OCI-LY1 (cell line): Measurements from ENCODE around the gene SH3BGRL2.

Experiments used
- H2AFZ ChIP-seq: fragments of 200-600 bp; sonication (generic), shearing (Covaris generic); 2 replicates; pipeline ENCODE4 v1.6.0; 2014; ENCODE audit warnings: antibody characterized with exemption, mild to moderate bottlenecking, low read length
- H3F3A ChIP-seq: fragments of 200-600 bp; sonication (generic), shearing (Covaris generic); 2 replicates; pipeline ENCODE4 v1.6.0; 2014; ENCODE audit warnings: mild to moderate bottlenecking, antibody characterized with exemption, low read length, moderate library complexity; ENCODE audit not compliant: insufficient read depth
- H3K27ac ChIP-seq: fragments of 200-600 bp; sonication (generic); 2 replicates; pipeline ENCODE4 v1.5.1; 2014; ENCODE audit warnings: low read length, mixed run types, mild to moderate bottlenecking, low read depth; ENCODE audit not compliant: poor library complexity, severe bottlenecking
- H3K27me3 ChIP-seq: fragments of 200-600 bp; sonication (generic); 2 replicates; pipeline ENCODE4 v1.6.0; 2014; ENCODE audit warnings: antibody characterized with exemption, mild to moderate bottlenecking, low read length, moderate library complexity; ENCODE audit not compliant: insufficient read depth
- H3K36me3 ChIP-seq: fragments of 200-600 bp; sonication (generic); 2 replicates; pipeline ENCODE4 v1.6.1; 2014; ENCODE audit warnings: mild to moderate bottlenecking, antibody characterized with exemption, low read length, moderate library complexity, mixed read lengths; ENCODE audit not compliant: insufficient read depth
- H3K4me1 ChIP-seq: fragments of 200-600 bp; sonication (generic); 2 replicates; pipeline ENCODE4 v1.5.1; 2014; ENCODE audit warnings: mild to moderate bottlenecking, low read length, moderate library complexity; ENCODE audit not compliant: insufficient read depth, severe bottlenecking
- H3K4me2 ChIP-seq: fragments of 200-600 bp; sonication (generic), shearing (Covaris generic); 2 replicates; pipeline ENCODE4 v1.6.1; 2014; ENCODE audit warnings: low read length
- H3K4me3 ChIP-seq: fragments of 200-600 bp; sonication (generic); 2 replicates; pipeline ENCODE4 v1.5.1; 2014; ENCODE audit warnings: low read length, low read depth, mild to moderate bottlenecking, mixed read lengths; ENCODE audit not compliant: poor library complexity, severe bottlenecking
- H3K79me2 ChIP-seq: fragments of 200-600 bp; shearing (Covaris generic); 2 replicates; pipeline ENCODE4 v1.6.1; 2016; ENCODE audit warnings: mixed run types, low read length, mixed read lengths; ENCODE audit not compliant: insufficient read depth
- H3K9ac ChIP-seq: fragments of 200-600 bp; sonication (generic), shearing (Covaris generic); 2 replicates; pipeline ENCODE4 v1.6.1; 2014; ENCODE audit warnings: mild to moderate bottlenecking, low read length, mixed read lengths
- H3K9me2 ChIP-seq: fragments of 200-600 bp; sonication (generic), shearing (Covaris generic); 2 replicates; pipeline ENCODE4 v1.6.1; 2014; ENCODE audit warnings: low read depth, mild to moderate bottlenecking, low read length, mixed read lengths
- H3K9me3 ChIP-seq: fragments of 200-600 bp; shearing (Covaris generic); 2 replicates; pipeline ENCODE4 v1.6.1; 2014; ENCODE audit warnings: low read length, mixed read lengths
- H4K20me1 ChIP-seq: fragments of 200-600 bp; sonication (generic), shearing (Covaris generic); 2 replicates; pipeline ENCODE4 v1.6.0; 2016; ENCODE audit warnings: mild to moderate bottlenecking, low read length; ENCODE audit not compliant: insufficient read depth
- EZH2 ChIP-seq: fragments of 200-600 bp; sonication (generic), shearing (Covaris generic); IDR thresholded peaks from 2 replicates; pipeline ENCODE4 v1.8.0; 2017; ENCODE audit warnings: borderline replicate concordance, mixed run types, mild to moderate bottlenecking, antibody characterized with exemption, low read length, moderate library complexity, mixed read lengths
- TF ChIP-seq, protein P1 (sequence below): fragments of 200-600 bp; sonication (generic), shearing (Covaris generic); IDR thresholded peaks from 2 replicates; pipeline ENCODE4 v1.5.1; 2017; ENCODE audit warnings: mild to moderate bottlenecking, antibody characterized with exemption, low read length, moderate library complexity, mixed read lengths

Gene SH3BGRL2

DNA sequence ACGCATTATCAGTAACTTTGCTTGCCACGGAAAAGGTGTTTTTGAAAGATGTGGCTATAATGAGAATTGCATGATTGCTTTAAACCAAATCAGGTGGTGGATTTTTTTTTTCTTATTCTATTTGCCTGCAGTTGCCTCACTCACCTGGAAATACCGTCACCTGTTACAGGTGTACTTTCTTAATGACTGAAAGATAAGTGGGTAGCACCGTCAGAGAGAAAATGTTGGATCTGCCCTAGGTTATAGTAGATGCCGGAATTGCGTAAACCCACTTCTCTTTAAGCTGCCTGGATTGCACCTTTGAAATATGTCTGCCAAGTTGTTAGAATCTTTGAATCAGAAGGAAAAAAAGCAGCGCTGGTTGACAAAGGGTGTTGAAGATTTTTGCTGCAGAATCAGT is 68.5 kb downstream of the SH3BGRL2 start:
- no peak overlapping the region for H3K4me2 ChIP-seq
- H3K79me2 ChIP-seq: no peaks in the 10 kb centered on the region
- H4K20me1 ChIP-seq: no peaks in the 10 kb centered on the region
- no peak overlapping the region for H3K9ac ChIP-seq
- no peaks in the 10 kb centered on the region for H3F3A ChIP-seq
- no peaks in the 10 kb centered on the region for H3K36me3 ChIP-seq
- no peaks in the 10 kb centered on the region for H3K9me3 ChIP-seq
- no peaks in the 10 kb centered on the region for H3K4me1 ChIP-seq
- H2AFZ ChIP-seq: no peak overlapping the region
- H3K27ac ChIP-seq: no peak overlapping the region
- H3K27me3 ChIP-seq: no peaks in the 10 kb centered on the region
- TF ChIP-seq EZH2: no peak
- TF ChIP-seq, protein P1, sequence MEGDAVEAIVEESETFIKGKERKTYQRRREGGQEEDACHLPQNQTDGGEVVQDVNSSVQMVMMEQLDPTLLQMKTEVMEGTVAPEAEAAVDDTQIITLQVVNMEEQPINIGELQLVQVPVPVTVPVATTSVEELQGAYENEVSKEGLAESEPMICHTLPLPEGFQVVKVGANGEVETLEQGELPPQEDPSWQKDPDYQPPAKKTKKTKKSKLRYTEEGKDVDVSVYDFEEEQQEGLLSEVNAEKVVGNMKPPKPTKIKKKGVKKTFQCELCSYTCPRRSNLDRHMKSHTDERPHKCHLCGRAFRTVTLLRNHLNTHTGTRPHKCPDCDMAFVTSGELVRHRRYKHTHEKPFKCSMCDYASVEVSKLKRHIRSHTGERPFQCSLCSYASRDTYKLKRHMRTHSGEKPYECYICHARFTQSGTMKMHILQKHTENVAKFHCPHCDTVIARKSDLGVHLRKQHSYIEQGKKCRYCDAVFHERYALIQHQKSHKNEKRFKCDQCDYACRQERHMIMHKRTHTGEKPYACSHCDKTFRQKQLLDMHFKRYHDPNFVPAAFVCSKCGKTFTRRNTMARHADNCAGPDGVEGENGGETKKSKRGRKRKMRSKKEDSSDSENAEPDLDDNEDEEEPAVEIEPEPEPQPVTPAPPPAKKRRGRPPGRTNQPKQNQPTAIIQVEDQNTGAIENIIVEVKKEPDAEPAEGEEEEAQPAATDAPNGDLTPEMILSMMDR: no peak
- H3K4me3 ChIP-seq: no peak overlapping the region
- no peaks in the 10 kb centered on the region for H3K9me2 ChIP-seq

DNA sequence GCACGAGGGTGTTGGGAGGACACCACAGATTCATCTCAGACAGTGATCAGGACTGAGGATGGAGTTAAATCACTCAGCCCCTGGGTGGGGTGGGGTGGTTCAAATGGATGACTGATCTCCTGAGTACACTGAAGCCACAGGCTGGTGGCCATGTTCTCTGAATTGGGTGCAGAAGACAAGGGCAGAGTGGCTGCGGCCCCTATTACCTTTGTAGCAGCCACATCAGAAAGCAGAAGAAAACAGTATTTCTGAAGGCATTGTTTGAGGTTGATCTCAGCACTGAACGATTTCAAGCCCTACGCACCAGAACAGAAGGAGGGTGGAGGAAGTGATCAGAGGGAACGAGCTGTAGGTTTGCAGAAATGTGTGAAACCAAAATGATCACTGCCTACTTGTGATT is 71.6 kb downstream of the SH3BGRL2 start:
- Histone ChIP-seq H3K9ac (no peak overlapping the region), H3F3A (no peaks in the 10 kb centered on the region), H4K20me1 (no peaks in the 10 kb centered on the region), H3K9me3 (no peaks in the 10 kb centered on the region), H3K9me2 (no peaks in the 10 kb centered on the region), H3K4me2 (no peak overlapping the region), H3K79me2 (no peaks in the 10 kb centered on the region), H3K27ac (no peak overlapping the region), H2AFZ (no peak overlapping the region), H3K4me1 (no peaks in the 10 kb centered on the region), H3K27me3 (no peaks in the 10 kb centered on the region), H3K36me3 (no peaks in the 10 kb centered on the region), H3K4me3 (no peak overlapping the region)
- no peak for TF ChIP-seq EZH2
- TF ChIP-seq, protein P1: no peak

DNA sequence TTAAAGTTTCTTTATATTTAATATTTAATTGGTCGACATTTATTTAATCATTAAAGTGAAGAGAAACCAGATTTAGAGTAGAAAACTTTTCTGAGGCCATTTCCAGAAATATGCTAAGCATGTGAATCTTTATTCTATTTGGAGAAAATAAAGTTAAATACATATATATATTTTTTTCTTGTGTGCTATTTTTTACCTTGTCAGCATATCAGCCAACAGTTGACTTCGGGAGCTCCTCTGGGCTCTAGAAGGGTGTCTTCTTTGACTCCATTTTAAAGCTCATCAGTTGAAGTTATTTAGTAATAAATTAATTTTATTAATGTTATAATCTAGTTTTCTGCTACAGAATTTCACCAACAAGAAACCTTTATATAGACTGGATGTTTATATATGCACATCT is 73.1 kb downstream of the SH3BGRL2 start:
- Histone ChIP-seq H3K9me3 (no peaks in the 10 kb centered on the region), H4K20me1 (no peaks in the 10 kb centered on the region), H3K9ac (no peak overlapping the region), H3K4me3 (no peak overlapping the region), H3K4me1 (no peaks in the 10 kb centered on the region), H2AFZ (no peak overlapping the region), H3K79me2 (no peaks in the 10 kb centered on the region), H3K27me3 (no peaks in the 10 kb centered on the region), H3K9me2 (no peaks in the 10 kb centered on the region), H3K36me3 (no peaks in the 10 kb centered on the region), H3F3A (no peaks in the 10 kb centered on the region), H3K4me2 (no peak overlapping the region), H3K27ac (no peak overlapping the region)
- TF ChIP-seq EZH2: no peak

DNA sequence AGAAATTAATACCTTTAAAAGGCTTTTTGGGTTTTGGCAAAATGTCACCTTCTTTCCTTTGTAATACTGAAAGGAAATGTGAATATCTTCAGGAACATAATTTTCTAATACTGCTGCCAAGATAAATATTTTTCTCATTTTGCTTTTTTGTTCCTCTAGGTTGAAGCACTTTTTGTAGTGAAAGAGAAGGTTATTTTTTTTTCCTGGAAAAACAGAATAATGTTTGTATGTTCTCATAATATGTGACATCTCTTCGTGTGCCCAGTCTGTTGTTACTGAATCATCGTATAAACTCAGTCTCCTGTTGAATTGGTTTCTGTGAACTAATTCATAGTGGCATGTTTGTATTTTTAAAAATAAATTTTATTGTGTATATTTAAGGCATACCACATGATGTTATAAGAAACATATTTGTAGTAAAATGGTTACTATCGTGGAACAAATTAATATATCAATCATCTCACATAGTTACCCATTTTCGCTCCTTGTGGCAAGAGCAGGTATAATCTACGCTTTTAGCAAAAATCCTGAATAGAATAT is 74.4 kb downstream of the SH3BGRL2 start:
- Histone ChIP-seq H2AFZ (no peak overlapping the region), H4K20me1 (no peaks in the 10 kb centered on the region), H3K9ac (no peak overlapping the region), H3K4me2 (no peak overlapping the region), H3K4me3 (no peak overlapping the region), H3K27ac (no peak overlapping the region), H3K9me2 (no peaks in the 10 kb centered on the region), H3K27me3 (no peaks in the 10 kb centered on the region), H3F3A (no peaks in the 10 kb centered on the region), H3K4me1 (no peaks in the 10 kb centered on the region), H3K79me2 (no peaks in the 10 kb centered on the region), H3K9me3 (no peaks in the 10 kb centered on the region), H3K36me3 (no peaks in the 10 kb centered on the region)
- TF ChIP-seq, protein P1: no peak
- no peak for TF ChIP-seq EZH2
